ENCODE measurements around the gene SUSD1.

- no peak for TF ChIP-seq EZH2 (IDR thresholded peaks at IDR 0.05; ENCODE audit: low read length)
- TF ChIP-seq CTCF (optimal IDR thresholded peaks at IDR 0.05 in 1 of 3, IDR thresholded peaks at IDR 0.05 in 1 of 3, conservative IDR thresholded peaks at IDR 0.05 in 1 of 3; ENCODE audit: extremely low read depth in 1 of 3, insufficient read depth in 2 of 3, low read length in 3 of 3) = no peak
Observed at GRCh38 chr9:112144807-112145206, 30.3 kb downstream of the SUSD1 start.

All from keratinocyte (primary cell).